ENCODE data around the gene OR2G2.

The OR2G2 gene

DNA sequence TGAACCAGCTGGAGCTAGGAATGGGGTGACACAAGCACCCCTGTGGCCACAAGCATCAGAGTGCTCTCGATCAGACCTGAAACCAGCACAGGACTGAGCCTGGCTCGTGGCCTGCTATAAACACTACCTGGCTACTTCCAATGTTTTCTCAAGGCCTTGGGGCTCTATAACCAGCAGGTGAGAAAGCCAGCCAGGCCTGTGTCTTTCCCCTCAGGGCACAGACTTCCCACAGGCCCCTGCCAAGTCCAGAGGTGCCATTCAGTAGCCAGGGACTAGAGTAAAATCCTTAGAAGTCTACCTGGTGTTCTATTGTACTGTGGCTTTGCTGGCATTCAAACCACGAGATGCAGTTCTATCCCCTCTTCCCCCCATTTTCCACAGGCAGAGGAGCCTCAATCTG lies 39.8 kb downstream of the OR2G2 start:
- Histone ChIP-seq H2AFZ (ENCODE audit: low read length) (no peak overlapping the region), H3K9me3 (ENCODE audit: low read length) (no peaks in the 10 kb centered on the region), H3K79me2 (ENCODE audit: insufficient read depth, low read length) (no peaks in the 10 kb centered on the region), H3K9me2 (ENCODE audit: low read depth, low read length) (no peaks in the 10 kb centered on the region), H3K4me2 (ENCODE audit: low read length) (no peak overlapping the region), H3K4me1 (ENCODE audit: insufficient read depth, low read length, severe bottlenecking) (no peaks in the 10 kb centered on the region), H3K4me3 (ENCODE audit: low read depth, low read length, poor library complexity, severe bottlenecking) (no peak overlapping the region), H3K36me3 (ENCODE audit: insufficient read depth, low read length) (no peaks in the 10 kb centered on the region), H3F3A (ENCODE audit: insufficient read depth, low read length) (no peaks in the 10 kb centered on the region), H3K27ac (ENCODE audit: low read depth, low read length, poor library complexity, severe bottlenecking) (no peak overlapping the region), H3K9ac (ENCODE audit: low read length) (no peak overlapping the region), H4K20me1 (ENCODE audit: insufficient read depth, low read length) (no peaks in the 10 kb centered on the region), H3K27me3 (ENCODE audit: insufficient read depth, low read length) (no peaks in the 10 kb centered on the region)
- no peak for TF ChIP-seq EZH2 (IDR thresholded peaks at IDR 0.05; ENCODE audit: borderline replicate concordance, low read length)
- TF ChIP-seq, protein P1, sequence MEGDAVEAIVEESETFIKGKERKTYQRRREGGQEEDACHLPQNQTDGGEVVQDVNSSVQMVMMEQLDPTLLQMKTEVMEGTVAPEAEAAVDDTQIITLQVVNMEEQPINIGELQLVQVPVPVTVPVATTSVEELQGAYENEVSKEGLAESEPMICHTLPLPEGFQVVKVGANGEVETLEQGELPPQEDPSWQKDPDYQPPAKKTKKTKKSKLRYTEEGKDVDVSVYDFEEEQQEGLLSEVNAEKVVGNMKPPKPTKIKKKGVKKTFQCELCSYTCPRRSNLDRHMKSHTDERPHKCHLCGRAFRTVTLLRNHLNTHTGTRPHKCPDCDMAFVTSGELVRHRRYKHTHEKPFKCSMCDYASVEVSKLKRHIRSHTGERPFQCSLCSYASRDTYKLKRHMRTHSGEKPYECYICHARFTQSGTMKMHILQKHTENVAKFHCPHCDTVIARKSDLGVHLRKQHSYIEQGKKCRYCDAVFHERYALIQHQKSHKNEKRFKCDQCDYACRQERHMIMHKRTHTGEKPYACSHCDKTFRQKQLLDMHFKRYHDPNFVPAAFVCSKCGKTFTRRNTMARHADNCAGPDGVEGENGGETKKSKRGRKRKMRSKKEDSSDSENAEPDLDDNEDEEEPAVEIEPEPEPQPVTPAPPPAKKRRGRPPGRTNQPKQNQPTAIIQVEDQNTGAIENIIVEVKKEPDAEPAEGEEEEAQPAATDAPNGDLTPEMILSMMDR (IDR thresholded peaks at IDR 0.05; ENCODE audit: low read length) = no peak

DNA sequence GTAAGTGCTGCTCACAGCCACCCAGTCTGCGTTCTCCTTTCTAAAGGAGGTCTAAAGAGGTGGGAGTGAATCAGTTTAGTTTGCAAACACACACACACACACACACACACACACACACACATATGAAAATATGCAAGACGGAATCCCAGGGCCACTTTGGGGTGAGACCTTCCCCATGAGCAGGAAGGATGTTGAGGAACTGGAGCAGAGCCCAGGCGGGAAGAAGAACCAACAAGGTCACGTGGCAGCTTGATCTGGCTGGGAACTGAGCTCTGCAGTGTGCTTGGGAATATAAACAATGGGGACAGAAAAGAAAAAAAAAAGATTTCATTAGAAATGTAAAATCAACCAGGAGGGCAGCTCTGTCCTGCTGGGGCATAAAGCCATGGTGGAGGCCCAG lies 49.9 kb downstream of the OR2G2 start:
- no peaks in the 10 kb centered on the region for H4K20me1 ChIP-seq (ENCODE audit: insufficient read depth, low read length)
- no peak overlapping the region for H3K4me2 ChIP-seq (ENCODE audit: low read length)
- no peak for TF ChIP-seq EZH2 (IDR thresholded peaks at IDR 0.05; ENCODE audit: borderline replicate concordance, low read length)
- TF ChIP-seq, protein P1 (IDR thresholded peaks at IDR 0.05; ENCODE audit: low read length) = no peak
- no peak overlapping the region for H3K27ac ChIP-seq (ENCODE audit: low read depth, low read length, poor library complexity, severe bottlenecking)
- H3K9ac ChIP-seq (ENCODE audit: low read length) = no peak overlapping the region
- H3K4me3 ChIP-seq (ENCODE audit: low read depth, low read length, poor library complexity, severe bottlenecking) = no peak overlapping the region
- H3K9me2 ChIP-seq (ENCODE audit: low read depth, low read length) = no peaks in the 10 kb centered on the region
- H3F3A ChIP-seq (ENCODE audit: insufficient read depth, low read length) = no peaks in the 10 kb centered on the region
- no peaks in the 10 kb centered on the region for H3K36me3 ChIP-seq (ENCODE audit: insufficient read depth, low read length)
- H3K9me3 ChIP-seq (ENCODE audit: low read length) = no peaks in the 10 kb centered on the region
- no peaks in the 10 kb centered on the region for H3K4me1 ChIP-seq (ENCODE audit: insufficient read depth, low read length, severe bottlenecking)
- H2AFZ ChIP-seq (ENCODE audit: low read length) = no peak overlapping the region
- no peaks in the 10 kb centered on the region for H3K27me3 ChIP-seq (ENCODE audit: insufficient read depth, low read length)
- no peaks in the 10 kb centered on the region for H3K79me2 ChIP-seq (ENCODE audit: insufficient read depth, low read length)

DNA sequence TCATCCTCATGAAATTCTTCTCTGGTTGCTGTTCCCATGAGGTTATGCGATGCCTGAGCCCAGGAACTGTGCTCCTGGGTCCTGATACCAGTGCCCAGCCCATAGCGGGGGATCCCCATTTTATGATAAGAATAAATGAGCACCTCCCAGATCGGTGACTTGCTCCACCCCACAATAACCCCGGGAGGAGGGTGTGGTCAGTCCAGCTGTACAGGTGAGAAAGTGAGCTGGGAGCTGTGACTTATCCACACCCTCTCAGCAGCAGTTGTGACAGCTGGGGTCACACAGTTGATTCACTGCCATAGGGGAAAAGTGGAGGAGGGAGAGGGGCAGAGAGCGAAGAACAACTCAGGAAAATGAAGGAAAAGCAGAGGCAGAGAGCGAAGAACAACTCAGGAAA lies 50.6 kb downstream of the OR2G2 start:
- H3K27ac ChIP-seq (ENCODE audit: low read depth, low read length, poor library complexity, severe bottlenecking) = no peak overlapping the region
- no peaks in the 10 kb centered on the region for H3K36me3 ChIP-seq (ENCODE audit: insufficient read depth, low read length)
- H3K4me2 ChIP-seq (ENCODE audit: low read length) = no peak overlapping the region
- H3K27me3 ChIP-seq (ENCODE audit: insufficient read depth, low read length) = no peaks in the 10 kb centered on the region
- TF ChIP-seq, protein P1 (IDR thresholded peaks at IDR 0.05; ENCODE audit: low read length) = no peak
- no peak for TF ChIP-seq EZH2 (IDR thresholded peaks at IDR 0.05; ENCODE audit: borderline replicate concordance, low read length)
- H3K9me3 ChIP-seq (ENCODE audit: low read length) = no peaks in the 10 kb centered on the region
- no peaks in the 10 kb centered on the region for H3K4me1 ChIP-seq (ENCODE audit: insufficient read depth, low read length, severe bottlenecking)
- no peak overlapping the region for H2AFZ ChIP-seq (ENCODE audit: low read length)
- H4K20me1 ChIP-seq (ENCODE audit: insufficient read depth, low read length) = no peaks in the 10 kb centered on the region
- no peaks in the 10 kb centered on the region for H3K79me2 ChIP-seq (ENCODE audit: insufficient read depth, low read length)
- H3K4me3 ChIP-seq (ENCODE audit: low read depth, low read length, poor library complexity, severe bottlenecking) = no peak overlapping the region
- H3K9ac ChIP-seq (ENCODE audit: low read length) = no peak overlapping the region
- no peaks in the 10 kb centered on the region for H3K9me2 ChIP-seq (ENCODE audit: low read depth, low read length)
- H3F3A ChIP-seq (ENCODE audit: insufficient read depth, low read length) = no peaks in the 10 kb centered on the region
